Activated T-helper 2 cell treated with anti-CD3 and anti-CD28 coated beads, Interferon-gamma antibody, Interleukin-2, Interleukin-4, amounts not matched to agents 10 μg/mL and 5 μg/mL and 100 μg/mL, durations not matched to agents 14 hours and 24 hours and 36 hours (primary cell): ENCODE data around the gene MAPK10. TPM values are rescaled to one million over a fixed set of nuclear protein-coding genes. Genes with fewer than 3 reads are reported as not detected.

Experiments
- DNase-seq: peaks from one replicate; pipeline ENCODE4 v3.0.0; 2021; ENCODE audit warnings: low spot score
- H3K27ac Mint-ChIP-seq: one replicate; pipeline ENCODE4 v1.8.0; 2021; ENCODE audit warnings: mixed read lengths
- H3K27me3 Mint-ChIP-seq: one replicate; pipeline ENCODE4 v1.8.0; 2021; ENCODE audit warnings: low read depth, mixed read lengths
- H3K36me3 Mint-ChIP-seq: one replicate; pipeline ENCODE4 v1.8.0; 2021; ENCODE audit warnings: low read depth, mixed read lengths
- H3K4me1 Mint-ChIP-seq: one replicate; pipeline ENCODE4 v1.8.0; 2021; ENCODE audit warnings: low read depth, mixed read lengths
- H3K4me3 Mint-ChIP-seq: one replicate; pipeline ENCODE4 v1.8.0; 2021; ENCODE audit warnings: low read depth, mild to moderate bottlenecking, moderate library complexity, mixed read lengths
- H3K9me3 Mint-ChIP-seq: one replicate; pipeline ENCODE4 v1.8.0; 2021; ENCODE audit warnings: mixed read lengths
- intact Hi-C: fragments of 100-400 bp; cut with micrococcal nuclease; formaldehyde crosslinking; loops from one replicate; pipeline ENCODE4 v1.15.1; 2023
- total RNA-seq: library from RNA; stranded (reverse); gene quantifications from 2 replicates; pipeline ENCODE4 v1.2.3, GENCODE V29; 2022

The MAPK10 gene
- total RNA-seq, 1 donor from 2014 or later: not detected

DNA sequence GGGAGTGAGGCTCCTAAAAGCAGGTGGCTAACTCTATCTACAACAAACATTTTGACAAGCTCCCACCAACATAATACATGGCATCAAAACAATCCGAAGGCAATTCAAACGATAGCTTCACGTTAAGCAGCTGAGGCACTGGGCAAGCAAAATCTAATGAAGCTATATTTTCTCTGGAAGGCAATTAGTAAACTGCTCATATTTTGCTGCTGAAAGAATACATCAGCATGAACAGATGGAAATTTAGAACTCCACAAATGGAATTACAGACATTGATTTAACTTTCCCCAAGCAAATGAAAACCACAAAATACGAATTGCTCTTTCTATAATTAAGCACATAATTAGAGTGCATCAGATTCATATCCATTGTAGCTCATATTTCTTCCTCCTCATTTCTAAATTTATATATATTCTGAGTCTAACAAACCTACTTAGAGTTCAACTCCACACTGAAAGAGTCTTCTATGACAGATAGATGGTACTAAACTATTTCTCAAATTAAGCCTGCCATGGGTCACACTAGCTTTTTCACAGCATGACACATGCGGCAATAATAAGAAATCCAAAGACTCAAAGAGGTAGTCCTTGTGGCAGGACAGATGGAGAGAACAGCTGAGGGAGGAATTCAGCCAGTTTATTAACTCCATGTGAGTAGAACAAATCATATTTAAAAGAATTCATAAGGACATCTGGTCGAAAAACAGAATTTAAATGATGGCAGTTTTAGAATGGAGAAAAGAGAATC is 305.4 kb downstream of the MAPK10 start:
- DNase-seq: no peak
- Mint-ChIP-seq H3K27ac (no peak overlapping the region), H3K27me3 (no peaks in the 10 kb centered on the region), H3K4me1 (no peaks in the 10 kb centered on the region), H3K9me3 (no peaks in the 10 kb centered on the region), H3K4me3 (no peak overlapping the region), H3K36me3 (no peaks in the 10 kb centered on the region)
- intact Hi-C loops: no loop called here

GRCh38 chr4:86050496-86050895 is 309.4 kb downstream of the MAPK10 start:
- Mint-ChIP-seq H3K27me3 (no peaks in the 10 kb centered on the region), H3K27ac (no peak overlapping the region), H3K9me3 (no peaks in the 10 kb centered on the region), H3K4me1 (no peaks in the 10 kb centered on the region), H3K36me3 (no peaks in the 10 kb centered on the region), H3K4me3 (no peak overlapping the region)
- intact Hi-C loops: no loop called here
- no peak for DNase-seq

DNA sequence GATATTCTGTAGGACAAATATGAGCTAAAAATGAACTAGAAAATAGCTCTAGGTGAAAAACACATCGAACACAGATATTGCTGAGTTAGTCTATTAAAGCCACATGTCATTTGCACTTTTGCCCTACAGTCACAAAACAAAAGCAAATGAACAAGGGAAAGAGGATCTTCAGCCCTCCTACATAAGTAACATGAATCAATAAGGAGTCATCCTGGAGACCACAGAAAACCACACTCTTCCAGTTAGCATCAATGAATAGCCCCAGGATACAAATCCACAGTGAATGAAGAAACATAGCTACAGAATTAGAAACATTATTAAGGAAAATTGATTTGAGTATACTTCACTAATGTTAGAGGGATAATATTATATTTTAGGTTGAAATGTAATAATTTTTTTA is 311.4 kb downstream of the MAPK10 start:
- intact Hi-C loops: no loop called here
- DNase-seq: no peak
- H3K27me3 Mint-ChIP-seq: no peaks in the 10 kb centered on the region
- H3K4me1 Mint-ChIP-seq: no peaks in the 10 kb centered on the region
- H3K4me3 Mint-ChIP-seq: no peak overlapping the region
- H3K36me3 Mint-ChIP-seq: no peaks in the 10 kb centered on the region
- H3K9me3 Mint-ChIP-seq: no peaks in the 10 kb centered on the region
- H3K27ac Mint-ChIP-seq: no peak overlapping the region

- intact Hi-C loops: loop anchor here (5.0 kb wide), 1 partner anchor 897 kb away; no protein-coding TSS in a partner anchor
- H3K27ac Mint-ChIP-seq: no peak overlapping the region
- no peaks in the 10 kb centered on the region for H3K4me1 Mint-ChIP-seq
- H3K36me3 Mint-ChIP-seq: no peaks in the 10 kb centered on the region
- DNase-seq: no peak
- H3K9me3 Mint-ChIP-seq: no peaks in the 10 kb centered on the region
- no peak overlapping the region for H3K4me3 Mint-ChIP-seq
- no peaks in the 10 kb centered on the region for H3K27me3 Mint-ChIP-seq
Observed at GRCh38 chr4:86044593-86044985, 315.3 kb downstream of the MAPK10 start.

DNA sequence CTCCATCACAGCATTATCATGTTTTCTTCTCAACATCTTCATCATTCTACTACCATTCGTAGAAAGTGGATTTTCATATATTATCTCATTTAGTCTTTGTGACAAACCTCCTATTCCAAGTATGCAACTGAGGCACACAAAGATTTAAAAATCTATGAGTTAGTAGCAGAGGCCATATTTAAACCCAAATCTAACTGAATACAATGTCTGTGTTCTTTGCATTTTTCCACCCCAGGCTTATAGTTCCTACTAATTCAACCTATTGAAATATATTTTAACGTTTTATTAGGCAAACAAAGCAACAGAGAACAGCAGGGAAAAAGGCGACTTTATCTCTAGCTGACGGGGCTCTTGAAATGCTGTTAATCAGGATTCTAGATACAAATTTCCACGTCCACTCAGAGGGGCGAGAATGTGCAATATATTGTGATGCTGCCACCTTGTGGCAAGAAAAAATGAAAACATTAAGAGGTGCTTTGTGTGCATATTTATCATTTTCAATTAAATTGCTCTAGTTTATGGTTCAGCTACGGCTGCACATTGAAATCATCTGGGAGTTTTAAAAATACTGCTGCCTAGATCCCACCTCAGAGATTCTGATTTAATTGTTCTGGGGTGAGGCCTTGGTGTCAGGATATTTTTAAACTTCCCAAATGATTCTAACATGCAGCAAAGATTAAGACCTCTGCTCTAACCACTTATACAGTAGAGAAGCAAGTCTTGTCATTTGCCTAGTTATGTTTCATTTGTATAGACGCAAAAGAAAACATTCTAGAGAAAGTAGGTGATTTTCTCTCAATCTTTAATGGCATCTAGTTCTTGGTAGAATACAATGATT is 315.9 kb downstream of the MAPK10 start:
- no peaks in the 10 kb centered on the region for H3K27me3 Mint-ChIP-seq
- H3K9me3 Mint-ChIP-seq: no peaks in the 10 kb centered on the region
- H3K4me1 Mint-ChIP-seq: no peaks in the 10 kb centered on the region
- intact Hi-C loops: loop anchor here (5.0 kb wide), 1 partner anchor 897 kb away; no protein-coding TSS in a partner anchor
- no peak overlapping the region for H3K27ac Mint-ChIP-seq
- no peak for DNase-seq
- no peaks in the 10 kb centered on the region for H3K36me3 Mint-ChIP-seq
- H3K4me3 Mint-ChIP-seq: no peak overlapping the region

- no peak overlapping the region for H3K27ac Mint-ChIP-seq
- no peaks in the 10 kb centered on the region for H3K4me1 Mint-ChIP-seq
- no peak for DNase-seq
- intact Hi-C loops: no loop called here
- H3K27me3 Mint-ChIP-seq: no peaks in the 10 kb centered on the region
- H3K9me3 Mint-ChIP-seq: no peaks in the 10 kb centered on the region
- H3K4me3 Mint-ChIP-seq: no peak overlapping the region
- no peaks in the 10 kb centered on the region for H3K36me3 Mint-ChIP-seq
Observed at GRCh38 chr4:86038037-86038436, 321.8 kb downstream of the MAPK10 start.

- intact Hi-C loops: no loop called here
- no peak overlapping the region for H3K27ac Mint-ChIP-seq
- DNase-seq: no peak
- no peaks in the 10 kb centered on the region for H3K36me3 Mint-ChIP-seq
- no peaks in the 10 kb centered on the region for H3K4me1 Mint-ChIP-seq
- H3K9me3 Mint-ChIP-seq: no peaks in the 10 kb centered on the region
- H3K27me3 Mint-ChIP-seq: no peaks in the 10 kb centered on the region
- no peak overlapping the region for H3K4me3 Mint-ChIP-seq
Observed at GRCh38 chr4:86036736-86037135, 323.1 kb downstream of the MAPK10 start.

DNA sequence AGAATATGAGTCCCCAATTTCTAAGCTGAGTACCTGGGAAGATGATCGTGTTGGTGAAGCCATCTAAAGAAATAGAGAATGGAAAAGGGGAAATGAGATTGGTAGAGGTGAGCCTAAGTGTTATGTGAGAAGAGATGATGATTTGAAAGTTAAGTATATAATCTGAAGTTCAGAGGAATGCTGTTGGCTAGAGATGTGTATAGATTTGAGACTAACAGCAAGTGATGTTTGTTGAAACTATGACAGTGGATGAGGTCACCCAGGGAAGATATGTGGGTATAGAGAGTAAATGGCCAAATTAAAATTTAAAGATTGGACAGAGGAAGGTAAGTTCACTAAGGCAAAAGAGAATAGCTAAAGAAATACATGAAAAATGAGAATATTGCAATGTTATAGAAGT is 324.2 kb downstream of the MAPK10 start:
- H3K9me3 Mint-ChIP-seq: no peaks in the 10 kb centered on the region
- intact Hi-C loops: no loop called here
- H3K4me1 Mint-ChIP-seq: no peaks in the 10 kb centered on the region
- no peak for DNase-seq
- H3K27ac Mint-ChIP-seq: no peak overlapping the region
- no peak overlapping the region for H3K4me3 Mint-ChIP-seq
- no peaks in the 10 kb centered on the region for H3K36me3 Mint-ChIP-seq
- H3K27me3 Mint-ChIP-seq: no peaks in the 10 kb centered on the region

DNA sequence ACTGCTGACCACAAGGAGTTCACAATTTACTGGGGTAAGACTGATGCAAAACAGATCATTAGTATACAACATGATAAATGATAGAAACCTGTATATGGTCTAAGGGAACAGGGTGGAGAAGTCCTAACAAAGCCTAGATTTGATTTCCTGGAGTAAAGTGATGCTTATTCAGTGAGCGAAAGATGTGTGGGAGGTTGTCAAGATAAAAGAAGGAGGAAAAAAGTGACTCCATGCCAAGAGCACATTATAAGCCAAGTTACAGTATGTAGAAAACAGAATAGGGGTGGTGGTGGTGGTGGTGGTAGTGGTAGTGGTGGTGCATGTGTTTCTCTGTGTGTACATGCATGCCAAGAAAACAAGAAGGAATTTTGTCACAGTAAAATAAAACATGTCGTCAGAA is 325.2 kb downstream of the MAPK10 start:
- Mint-ChIP-seq H3K27me3 (no peaks in the 10 kb centered on the region), H3K4me3 (no peak overlapping the region), H3K4me1 (no peaks in the 10 kb centered on the region), H3K9me3 (no peaks in the 10 kb centered on the region), H3K36me3 (no peaks in the 10 kb centered on the region), H3K27ac (no peak overlapping the region)
- DNase-seq: no peak
- intact Hi-C loops: no loop called here

GRCh38 chr4:86033171-86033570 is 326.7 kb downstream of the MAPK10 start:
- Mint-ChIP-seq H3K27me3 (no peaks in the 10 kb centered on the region), H3K9me3 (no peaks in the 10 kb centered on the region), H3K4me3 (no peak overlapping the region), H3K4me1 (no peaks in the 10 kb centered on the region), H3K27ac (no peak overlapping the region), H3K36me3 (no peaks in the 10 kb centered on the region)
- DNase-seq: no peak
- intact Hi-C loops: no loop called here

GRCh38 chr4:86032476-86033022 is 327.3 kb downstream of the MAPK10 start:
- no peaks in the 10 kb centered on the region for H3K27me3 Mint-ChIP-seq
- H3K27ac Mint-ChIP-seq: no peak overlapping the region
- H3K36me3 Mint-ChIP-seq: no peaks in the 10 kb centered on the region
- intact Hi-C loops: no loop called here
- no peak overlapping the region for H3K4me3 Mint-ChIP-seq
- H3K9me3 Mint-ChIP-seq: no peaks in the 10 kb centered on the region
- no peak for DNase-seq
- no peaks in the 10 kb centered on the region for H3K4me1 Mint-ChIP-seq

DNA sequence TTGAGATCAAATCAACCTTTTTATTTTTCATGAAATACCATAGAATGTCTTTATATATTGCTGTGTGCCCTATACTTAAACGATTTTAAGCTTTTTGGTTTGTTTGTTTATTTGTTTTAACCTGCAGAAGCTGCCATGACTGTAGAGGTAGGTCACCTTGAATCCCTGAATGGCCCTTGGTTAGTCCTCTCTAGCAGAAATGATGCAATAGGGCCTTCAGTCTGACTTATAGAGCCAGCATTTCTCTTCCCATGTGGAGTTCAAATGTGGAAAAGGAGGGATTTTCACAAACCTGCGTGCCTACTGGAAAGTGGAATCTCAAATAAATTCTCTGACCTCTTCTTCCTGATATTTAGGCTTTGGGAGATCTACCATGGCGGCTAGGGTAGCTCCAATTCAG is 327.9 kb downstream of the MAPK10 start:
- Mint-ChIP-seq H3K27me3 (no peaks in the 10 kb centered on the region), H3K27ac (no peak overlapping the region), H3K36me3 (no peaks in the 10 kb centered on the region), H3K4me1 (no peaks in the 10 kb centered on the region), H3K4me3 (no peak overlapping the region), H3K9me3 (no peaks in the 10 kb centered on the region)
- intact Hi-C loops: no loop called here
- no peak for DNase-seq

DNA sequence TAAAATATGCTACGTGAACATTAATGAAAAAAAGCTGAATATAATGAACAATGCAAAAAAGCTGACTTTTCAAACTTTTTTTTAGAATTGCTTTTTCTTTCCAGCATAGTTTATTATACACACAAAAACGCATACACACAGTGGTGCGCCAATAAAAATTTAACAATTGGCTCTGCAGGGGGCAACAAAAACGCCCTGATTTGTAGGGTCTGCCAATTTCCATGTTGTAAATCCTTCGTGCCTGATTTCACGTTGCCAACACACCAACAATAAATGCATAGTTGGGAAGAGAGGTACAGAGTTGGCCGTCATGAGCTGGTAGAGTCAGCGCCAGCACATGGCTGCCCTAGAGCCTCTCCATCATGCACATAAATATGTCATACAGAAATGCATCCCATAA is 333.1 kb downstream of the MAPK10 start:
- DNase-seq: no peak
- H3K27me3 Mint-ChIP-seq: no peaks in the 10 kb centered on the region
- H3K36me3 Mint-ChIP-seq: no peaks in the 10 kb centered on the region
- no peaks in the 10 kb centered on the region for H3K9me3 Mint-ChIP-seq
- H3K27ac Mint-ChIP-seq: no peak overlapping the region
- intact Hi-C loops: no loop called here
- no peak overlapping the region for H3K4me3 Mint-ChIP-seq
- H3K4me1 Mint-ChIP-seq: no peaks in the 10 kb centered on the region
